Stimulated activated CD8-positive, alpha-beta memory T cell treated with anti-CD3 and anti-CD28 coated beads, Interleukin-7, amount 100 ng/mL, for 48 hours (primary cell): Measurements from ENCODE around the gene HRC.
A peak's percentile ranks its signal among the peaks of the same experiment; 100 is the strongest.

Experiments used
- DNase-seq, 2 donors: peaks; one replicate each; pipeline ENCODE4 v3.0.0-alpha.2; 2020; ENCODE audit warnings: low read depth in 1 of 2; ENCODE audit errors: extremely low read depth in 1 of 2

Gene HRC

GRCh38 chr19:49117677-49118564 lies 37.3 kb downstream of the HRC start:
- DNase-seq = no peak

DNA sequence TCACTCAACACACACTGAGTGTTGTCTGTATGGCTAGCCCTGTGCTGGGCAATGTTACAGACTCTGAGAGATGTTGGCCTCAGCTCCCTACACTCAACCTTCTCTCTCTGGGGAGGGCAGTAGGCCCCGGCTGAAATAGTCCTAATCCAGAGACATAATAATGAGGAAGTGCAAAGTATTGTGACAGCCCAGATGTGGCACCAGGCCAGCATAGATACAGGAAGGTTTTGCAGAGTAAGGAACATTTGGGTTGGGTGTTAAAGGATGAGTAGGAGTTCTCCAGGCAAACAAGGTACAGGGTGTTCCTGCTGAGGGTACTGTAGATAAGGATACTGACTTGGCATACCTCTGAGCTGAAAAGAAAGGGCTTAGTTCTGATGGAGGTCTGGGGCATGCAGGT lies 38.7 kb downstream of the HRC start:
- no peak for DNase-seq

DNA sequence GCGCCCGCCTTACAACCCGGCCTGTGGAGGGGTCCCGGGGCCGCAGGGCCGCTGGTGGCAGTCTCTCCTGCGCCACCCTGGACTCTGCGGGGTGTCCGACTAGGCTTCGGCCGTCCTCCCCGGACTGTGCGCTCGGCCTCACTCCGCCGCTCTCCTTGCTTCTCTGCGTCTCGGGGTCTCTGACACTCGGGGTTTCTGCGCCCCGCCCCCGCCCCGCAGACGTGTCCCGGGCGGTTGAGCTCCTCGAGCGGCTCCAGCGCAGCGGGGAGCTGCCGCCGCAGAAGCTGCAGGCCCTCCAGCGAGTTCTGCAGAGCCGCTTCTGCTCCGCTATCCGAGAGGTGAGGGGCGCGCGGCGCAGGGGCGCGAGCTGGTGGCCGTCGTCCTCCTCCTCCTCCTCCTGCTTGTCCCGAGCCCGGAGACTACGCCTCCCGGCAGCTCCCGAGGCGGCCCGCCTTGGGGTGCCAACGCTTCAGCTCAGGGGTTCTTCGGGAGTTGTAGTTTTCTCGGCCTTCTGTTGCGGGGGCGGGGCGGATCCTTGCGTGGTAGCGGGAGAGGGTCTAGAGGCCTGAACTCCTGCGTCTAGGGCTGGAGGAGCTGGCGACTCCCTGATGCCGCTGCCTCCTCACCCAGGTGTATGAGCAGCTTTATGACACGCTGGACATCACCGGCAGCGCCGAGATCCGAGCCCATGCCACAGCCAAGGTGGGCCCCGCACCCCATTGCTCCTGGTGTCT lies 40.4 kb downstream of the HRC start:
- DNase-seq = no peak

DNA sequence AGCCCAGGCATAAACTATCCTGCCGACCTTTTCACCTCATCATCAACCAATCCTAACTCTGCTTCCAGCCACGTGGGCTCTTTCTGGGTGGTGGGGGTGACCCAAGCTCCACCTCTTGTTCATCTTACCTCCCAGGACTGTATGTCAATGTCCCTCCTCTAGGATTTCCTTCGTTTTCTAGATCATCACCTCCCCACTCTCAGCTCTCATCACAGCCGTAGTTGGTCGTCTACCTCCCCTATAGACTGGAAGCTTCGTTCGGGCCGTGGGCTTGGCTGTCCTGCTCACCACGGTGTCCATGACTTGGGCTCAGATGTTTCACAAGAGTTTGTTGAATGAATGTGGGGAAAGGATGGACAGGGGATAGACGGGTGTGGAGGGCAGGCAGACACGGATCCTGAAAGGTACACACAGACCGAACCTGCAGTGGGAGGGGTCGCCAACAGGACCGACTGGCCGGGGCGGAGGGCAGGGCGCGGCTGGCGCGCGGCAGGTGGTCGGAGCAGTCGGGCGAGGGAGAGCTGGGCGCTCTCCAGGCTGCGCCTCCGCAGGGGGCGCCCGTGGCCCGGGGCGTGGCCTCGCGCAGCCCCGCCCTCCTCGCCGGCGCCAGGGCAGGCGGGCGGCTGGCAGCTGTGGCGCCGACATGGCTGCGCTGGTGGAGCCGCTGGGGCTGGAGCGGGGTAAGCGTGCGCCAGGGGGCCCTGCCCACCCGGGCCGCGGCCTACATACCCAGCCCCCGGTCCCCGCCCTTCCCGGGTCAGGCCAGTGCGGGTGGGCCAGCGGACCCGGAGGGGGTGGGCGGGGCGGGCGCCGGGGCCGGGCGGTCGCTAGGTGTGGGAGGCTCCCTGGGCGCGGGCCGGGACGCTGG lies 41.2 kb downstream of the HRC start, which contains the start of gene LIN7B:
Gene LIN7B (plus strand): TSS at position 609 of the 868 bp plus-strand sequence. CDS start 35 bp downstream, at position 644.
- DNase-seq = peak in 1 of 2 donors; percentile 59

DNA sequence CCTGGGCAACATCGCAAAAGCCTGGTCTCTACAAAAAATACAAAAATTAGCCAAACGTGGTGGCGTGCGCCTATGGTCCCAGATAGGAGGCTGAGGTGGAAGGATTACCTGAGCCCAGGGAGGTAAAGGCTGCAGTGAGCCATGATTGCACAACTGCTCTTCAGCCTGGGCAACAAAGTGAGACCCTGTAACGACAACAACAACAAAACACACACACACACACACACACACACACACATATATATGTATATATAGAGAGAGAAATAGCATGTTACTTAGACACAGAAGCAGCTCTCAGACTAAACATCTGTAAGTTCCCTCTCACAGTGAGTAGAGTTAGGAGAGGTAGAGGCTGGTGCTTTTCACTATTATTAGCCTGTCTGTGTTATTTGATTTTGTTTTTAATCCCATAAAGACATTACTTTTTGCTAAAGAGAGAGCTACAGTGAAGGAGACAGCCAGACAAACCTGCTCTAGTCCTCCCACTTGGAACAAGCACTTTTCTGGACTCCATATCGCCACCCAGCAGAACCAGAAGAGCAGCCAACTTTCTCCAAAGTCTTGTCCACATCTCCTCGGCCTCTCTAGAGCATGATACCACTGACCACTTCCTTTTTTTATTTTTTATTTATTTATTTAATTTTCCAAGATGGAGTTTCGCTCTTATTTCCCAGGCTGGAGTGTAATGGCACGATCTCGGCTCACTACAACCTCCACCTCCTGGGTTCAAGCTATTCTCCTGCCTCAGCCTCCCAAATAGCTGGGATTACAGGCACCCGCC lies 43.8 kb downstream of the HRC start:
- DNase-seq = no peak

- DNase-seq = no peak
These were observed 44.6 kb downstream of the HRC start for GRCh38 chr19:49110567-49110966.

DNA sequence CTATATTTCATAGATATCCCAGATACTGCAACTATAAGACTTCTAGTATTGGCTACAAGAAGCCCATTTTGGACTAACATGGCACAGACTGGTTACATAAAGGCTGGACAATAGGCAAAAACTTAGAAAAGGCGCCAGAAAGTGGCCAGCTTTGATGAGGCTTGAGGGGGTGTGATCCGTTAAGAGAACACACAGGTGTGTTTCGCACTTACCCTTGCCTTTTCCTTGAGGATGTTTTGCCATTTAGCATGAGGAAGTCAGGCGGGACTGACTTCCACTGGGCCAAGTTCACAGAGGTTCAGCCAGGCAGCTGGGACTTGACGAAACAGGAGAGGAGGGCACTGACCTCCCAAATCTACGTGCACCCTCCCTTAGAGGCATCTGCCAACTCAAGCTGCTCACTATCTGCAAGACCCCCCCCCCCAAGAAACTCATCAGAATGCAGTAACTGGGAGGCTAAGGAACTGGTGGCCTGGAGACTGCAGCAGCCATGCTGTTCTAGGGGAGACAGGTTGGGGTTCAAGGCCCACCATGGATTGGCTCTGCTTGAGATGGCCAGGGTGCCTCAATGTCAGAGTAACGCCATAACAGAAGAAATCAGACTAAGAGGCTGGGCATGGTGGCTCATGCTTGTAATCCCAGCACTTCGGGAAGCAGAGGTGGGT lies 45.5 kb downstream of the HRC start:
- DNase-seq = no peak

DNA sequence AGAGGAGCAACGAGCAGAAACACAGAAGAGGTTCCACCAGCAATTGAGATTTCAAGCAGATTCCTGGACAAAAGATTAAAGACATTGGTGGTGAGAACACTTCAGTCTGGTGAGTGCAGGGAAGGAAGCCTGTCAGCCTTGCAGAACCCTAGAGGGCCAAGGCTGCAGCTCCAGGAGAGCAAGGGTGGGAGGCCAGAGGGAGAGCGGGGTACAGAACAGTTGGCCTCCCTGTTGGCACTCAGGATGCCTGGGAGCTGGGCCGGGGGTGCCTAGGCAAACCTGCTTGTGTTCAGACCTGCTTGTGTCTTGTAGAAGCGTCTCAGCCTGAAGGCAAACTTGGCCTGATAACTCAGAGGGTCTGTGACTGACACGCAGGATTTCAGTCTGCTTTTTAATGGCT lies 46.1 kb downstream of the HRC start:
- no peak for DNase-seq

DNA sequence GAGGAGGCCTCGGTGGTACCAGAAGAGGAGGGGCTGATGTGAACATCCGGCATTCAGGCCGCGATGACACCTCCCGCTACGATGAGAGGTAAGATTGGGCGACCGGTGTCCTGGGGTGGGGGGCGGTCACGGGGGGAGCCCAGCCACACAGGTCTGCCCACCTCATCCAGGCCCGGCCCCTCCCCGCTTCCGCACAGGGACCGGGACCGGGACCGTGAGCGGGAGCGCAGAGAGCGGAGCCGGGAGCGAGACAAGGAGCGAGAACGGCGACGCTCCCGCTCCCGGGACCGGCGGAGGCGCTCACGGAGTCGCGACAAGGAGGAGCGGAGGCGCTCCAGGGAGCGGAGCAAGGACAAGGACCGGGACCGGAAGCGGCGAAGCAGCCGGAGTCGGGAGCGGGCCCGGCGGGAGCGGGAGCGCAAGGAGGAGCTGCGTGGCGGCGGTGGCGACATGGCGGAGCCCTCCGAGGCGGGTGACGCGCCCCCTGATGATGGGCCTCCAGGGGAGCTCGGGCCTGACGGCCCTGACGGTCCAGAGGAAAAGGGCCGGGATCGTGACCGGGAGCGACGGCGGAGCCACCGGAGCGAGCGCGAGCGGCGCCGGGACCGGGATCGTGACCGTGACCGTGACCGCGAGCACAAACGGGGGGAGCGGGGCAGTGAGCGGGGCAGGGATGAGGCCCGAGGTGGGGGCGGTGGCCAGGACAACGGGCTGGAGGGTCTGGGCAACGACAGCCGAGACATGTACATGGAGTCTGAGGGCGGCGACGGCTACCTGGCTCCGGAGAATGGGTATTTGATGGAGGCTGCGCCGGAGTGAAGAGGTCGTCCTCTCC lies 47.4 kb downstream of the HRC start:
- DNase-seq = no peak

DNA sequence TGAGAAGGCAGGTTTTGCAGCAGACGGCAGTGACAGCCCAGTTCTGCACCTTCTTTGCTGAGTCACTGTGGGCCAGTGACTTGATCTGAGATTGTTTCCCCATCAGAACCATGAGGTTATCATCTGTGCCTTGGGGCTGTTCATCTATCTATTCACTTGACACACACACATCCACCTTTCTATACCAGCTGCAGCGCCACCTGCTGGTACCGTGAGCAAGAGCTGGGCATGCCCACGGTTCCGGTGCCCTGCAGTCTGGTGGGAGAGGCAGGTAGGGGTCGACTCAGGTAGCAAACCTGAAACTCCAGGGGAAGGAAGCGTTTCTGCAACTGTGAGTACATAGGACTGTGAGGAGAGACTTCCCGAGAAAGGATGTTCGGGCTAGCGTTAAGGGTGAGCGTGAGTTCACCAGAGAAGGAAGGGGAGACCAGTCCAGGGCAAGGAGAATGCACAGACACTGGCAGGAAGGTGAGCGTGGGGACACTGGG lies 48.5 kb downstream of the HRC start:
- DNase-seq = peak; percentile 24 to 47

DNA sequence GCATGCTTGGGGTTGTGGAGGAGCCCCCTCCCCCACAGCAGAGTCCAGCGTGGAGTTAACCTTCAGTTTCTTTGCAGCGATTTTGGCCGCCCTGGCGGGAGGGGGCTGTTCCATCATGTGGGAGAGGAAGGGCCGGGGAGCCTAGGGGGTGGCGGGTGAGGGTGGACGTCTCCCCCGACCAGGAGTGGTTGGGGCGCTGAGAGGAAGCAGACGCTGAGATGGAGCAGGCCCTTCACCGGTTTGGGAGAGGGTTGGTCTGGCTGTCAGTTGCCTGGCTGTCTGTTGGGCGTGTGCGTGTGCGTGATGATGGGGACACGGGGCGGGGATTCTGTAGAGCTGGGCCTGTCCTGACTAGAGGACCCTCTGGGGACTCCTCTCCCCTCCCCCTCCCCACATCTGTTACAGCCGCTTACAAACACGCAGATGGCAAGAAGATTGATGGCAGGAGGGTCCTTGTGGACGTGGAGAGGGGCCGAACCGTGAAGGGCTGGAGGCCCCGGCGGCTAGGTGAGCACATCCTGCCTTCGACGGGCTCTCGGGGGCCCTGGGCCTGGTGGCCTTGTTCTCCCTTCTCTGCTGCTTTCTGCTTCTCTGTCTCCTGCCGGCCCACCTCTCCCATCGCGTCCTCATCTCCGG lies 50.8 kb downstream of the HRC start:
- no peak for DNase-seq

- DNase-seq = no peak
These were observed 51.7 kb downstream of the HRC start for GRCh38 chr19:49103331-49104085.

GRCh38 chr19:49102303-49102702 lies 52.9 kb downstream of the HRC start:
- DNase-seq = no peak
